ENCODE measurements around the gene ANKH.

- TF ChIP-seq CTCF (IDR thresholded peaks at IDR 0.05; ENCODE audit: low read depth, low read length, poor library complexity, severe bottlenecking) = no peak
- TF ChIP-seq EZH2phosphoT487 (IDR thresholded peaks at IDR 0.05; ENCODE audit: borderline replicate concordance, low read length) = no peak
Observed at GRCh38 chr5:14852779-14853178, 18.8 kb downstream of the ANKH start.

Measured in DOHH2 (cell line).